H1 (cell line): ENCODE data around the gene ASGR2.
"Not testable (repeated sequence)": the region's sequence is repeated elsewhere in the genome, so short reads cannot be mapped to it uniquely, and the experiment has no call there.

Experiments
- CEBPB ChIP-seq: IDR thresholded peaks from 2 replicates; pipeline ENCODE4 v1.6.1; 2012; ENCODE audit warnings: low read depth, low read length
- CREB1 ChIP-seq: IDR thresholded peaks from 2 replicates; pipeline ENCODE4 v1.6.1; 2012; ENCODE audit warnings: inconsistent platforms
- CTCF ChIP-seq, 3 experiments: IDR thresholded peaks; 1 replicate in 2 of 3; 2 replicates in 1 of 3; pipeline versions ENCODE4 v1.5.1 to v1.6.1; 2011; ENCODE audit warnings: low read length in 3 of 3, mild to moderate bottlenecking in 3 of 3, inconsistent platforms in 2 of 3, low read depth in 1 of 3, moderate library complexity in 1 of 3; ENCODE audit not compliant: insufficient read depth in 1 of 3; ENCODE audit errors: control extremely low read depth in 1 of 3
- EGR1 ChIP-seq: IDR thresholded peaks from 2 replicates; pipeline ENCODE4 v1.6.1; 2011; ENCODE audit warnings: low read depth, low read length, borderline replicate concordance
- EZH2 ChIP-seq: fragments of 200-600 bp; sonication (generic); IDR thresholded peaks from 2 replicates; pipeline ENCODE4 v1.7.1; 2012; ENCODE audit warnings: low read depth, mild to moderate bottlenecking, moderate library complexity, low read length, inconsistent platforms; ENCODE audit not compliant: severe bottlenecking
- GABPA ChIP-seq: IDR thresholded peaks from 2 replicates; pipeline ENCODE4 v1.6.1; 2011; ENCODE audit warnings: mild to moderate bottlenecking, low read length, moderate library complexity, borderline replicate concordance; ENCODE audit not compliant: insufficient read depth
- JUN ChIP-seq: IDR thresholded peaks from 2 replicates; pipeline ENCODE4 v1.6.1; 2011; ENCODE audit warnings: low read depth, mild to moderate bottlenecking, improper control_type of control experiment, low read length
- JUND ChIP-seq: IDR thresholded peaks from 2 replicates; pipeline ENCODE4 v1.6.1; 2011; ENCODE audit warnings: mild to moderate bottlenecking, improper control_type of control experiment, low read length
- MAFK ChIP-seq: IDR thresholded peaks from 2 replicates; pipeline ENCODE4 v1.6.1; 2012; ENCODE audit warnings: low read depth, mild to moderate bottlenecking, improper control_type of control experiment, low read length
- POLR2A ChIP-seq, 2 experiments: IDR thresholded peaks; 1 replicate in 1 of 2; 2 replicates in 1 of 2; pipeline ENCODE4 v1.6.1; 2011; ENCODE audit warnings: low read depth in 2 of 2, low read length in 2 of 2, mild to moderate bottlenecking in 2 of 2; ENCODE audit errors: control extremely low read depth in 1 of 2
- POLR2AphosphoS5 ChIP-seq: IDR thresholded peaks from 2 replicates; pipeline ENCODE4 v1.6.1; 2011; ENCODE audit warnings: low read depth, low read length
- RAD21 ChIP-seq, 2 experiments: IDR thresholded peaks in 1 of 2; conservative IDR thresholded peaks in 1 of 2; 2 replicates each; pipeline ENCODE4 v1.6.1; 2011; ENCODE audit warnings: low read depth in 2 of 2, low read length in 2 of 2, improper control_type of control experiment in 1 of 2, inconsistent platforms in 1 of 2, mild to moderate bottlenecking in 1 of 2, moderate library complexity in 1 of 2
- TF ChIP-seq, protein P1 (sequence below): IDR thresholded peaks from 2 replicates; pipeline ENCODE4 v1.6.1; 2011; ENCODE audit warnings: low read length, improper control_type of control experiment

GRCh38 chr17:7126386-7126785 lies 11.8 kb upstream of the ASGR2 start:
- not testable (repeated sequence) for TF ChIP-seq CREB1; JUN; CEBPB; CTCF (IDR thresholded peaks at IDR 0.05; ENCODE audit: control extremely low read depth in 1 of 3, insufficient read depth in 1 of 3, low read depth in 1 of 3, low read length in 3 of 3); POLR2A (IDR thresholded peaks at IDR 0.05; ENCODE audit: control extremely low read depth in 1 of 2, low read depth in 2 of 2, low read length in 2 of 2); MAFK; EZH2; JUND; GABPA; POLR2AphosphoS5; EGR1
- TF ChIP-seq, protein P1, sequence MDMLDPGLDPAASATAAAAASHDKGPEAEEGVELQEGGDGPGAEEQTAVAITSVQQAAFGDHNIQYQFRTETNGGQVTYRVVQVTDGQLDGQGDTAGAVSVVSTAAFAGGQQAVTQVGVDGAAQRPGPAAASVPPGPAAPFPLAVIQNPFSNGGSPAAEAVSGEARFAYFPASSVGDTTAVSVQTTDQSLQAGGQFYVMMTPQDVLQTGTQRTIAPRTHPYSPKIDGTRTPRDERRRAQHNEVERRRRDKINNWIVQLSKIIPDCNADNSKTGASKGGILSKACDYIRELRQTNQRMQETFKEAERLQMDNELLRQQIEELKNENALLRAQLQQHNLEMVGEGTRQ, result not testable (repeated sequence)
- TF ChIP-seq RAD21 (IDR thresholded peaks at IDR 0.05 in 1 of 2, conservative IDR thresholded peaks at IDR 0.05 in 1 of 2; ENCODE audit: low read depth in 2 of 2, low read length in 2 of 2), result 0 out of 4 replicates have a peak, but pooled peaks of 1 of the 2 experiments have one; percentile 14
